HepG2 (cell line): ENCODE measurements around the gene GRB10. TPM values are rescaled to one million over a fixed set of nuclear protein-coding genes. Genes with fewer than 3 reads are reported as not detected.

Experiments
- AGO1 ChIP-seq: fragments of 200-400 bp; formaldehyde crosslinking; IDR thresholded peaks from 2 replicates; pipeline ENCODE4 v1.6.1; 2017; ENCODE audit warnings: mild to moderate bottlenecking, low read depth, low read length, moderate library complexity; ENCODE audit not compliant: poor library complexity, severe bottlenecking
- AGO2 ChIP-seq: fragments of 200-400 bp; formaldehyde crosslinking; optimal IDR thresholded peaks from 2 replicates; pipeline ENCODE3; 2017; ENCODE audit warnings: mild to moderate bottlenecking, low read depth, low read length, moderate library complexity
- BORCS8-MEF2B ChIP-seq: sonication (generic); formaldehyde crosslinking; IDR thresholded peaks from 2 replicates; pipeline ENCODE4 v1.8.0; 2022; ENCODE audit warnings: mild to moderate bottlenecking, missing genetic modification reagents
- CENPBD1 ChIP-seq: sonication (generic); formaldehyde crosslinking; IDR thresholded peaks from 2 replicates; pipeline ENCODE4 v1.8.0; 2022; ENCODE audit warnings: missing genetic modification reagents, low read depth, mild to moderate bottlenecking, borderline replicate concordance
- FOXA1 ChIP-seq, 2 experiments: fragments of 450-650 bp in 1 of 2; sonication (generic) in 1 of 2; formaldehyde crosslinking in 1 of 2; IDR thresholded peaks; 2 replicates each; pipeline versions ENCODE4 v1.4.0 to v1.6.1; 2016 to 2020; ENCODE audit warnings: missing genetic modification reagents in 1 of 2
- HIC2 ChIP-seq: sonication (generic); formaldehyde crosslinking; IDR thresholded peaks from 2 replicates; pipeline ENCODE4 v1.9.0; 2022; ENCODE audit warnings: low read depth, missing genetic modification reagents
- MAFK ChIP-seq, 2 experiments: IDR thresholded peaks in 1 of 2; conservative IDR thresholded peaks in 1 of 2; 2 replicates each; pipeline ENCODE4 v1.6.1; 2011; ENCODE audit warnings: improper control_type of control experiment in 2 of 2, low read length in 2 of 2
- MEF2D ChIP-seq: sonication (generic); formaldehyde crosslinking; IDR thresholded peaks from 2 replicates; pipeline ENCODE4 v1.5.1; 2020; ENCODE audit warnings: mild to moderate bottlenecking, missing genetic modification reagents
- MYC ChIP-seq: sonication (generic); formaldehyde crosslinking; IDR thresholded peaks from 2 replicates; pipeline ENCODE4 v1.9.0; 2021; ENCODE audit warnings: missing genetic modification reagents, borderline replicate concordance
- PHF8 ChIP-seq: sonication (generic); formaldehyde crosslinking; IDR thresholded peaks from 2 replicates; pipeline ENCODE4 v1.5.0; 2020; ENCODE audit warnings: missing genetic modification reagents
- PITX1 ChIP-seq: sonication (generic); formaldehyde crosslinking; IDR thresholded peaks from 2 replicates; pipeline ENCODE4 v1.5.1; 2020; ENCODE audit warnings: mild to moderate bottlenecking, missing genetic modification reagents
- RAD21 ChIP-seq: fragments of 450-650 bp; formaldehyde crosslinking; IDR thresholded peaks from 2 replicates; pipeline ENCODE4 v1.5.0; 2020; ENCODE audit warnings: mild to moderate bottlenecking
- SAP130 ChIP-seq: IDR thresholded peaks from 2 replicates; pipeline ENCODE4 v1.6.1; 2016; ENCODE audit warnings: low read depth
- SMAD3 ChIP-seq: sonication (generic); formaldehyde crosslinking; IDR thresholded peaks from 2 replicates; pipeline ENCODE4 v1.4.0; 2020; ENCODE audit warnings: missing genetic modification reagents
- SMARCE1 ChIP-seq: fragments of 450-650 bp; IDR thresholded peaks from 2 replicates; pipeline ENCODE4 v1.6.1; 2017; ENCODE audit warnings: borderline replicate concordance
- TOPORS ChIP-seq: sonication (generic); formaldehyde crosslinking; IDR thresholded peaks from 2 replicates; pipeline ENCODE4 v1.8.0; 2023; ENCODE audit warnings: mild to moderate bottlenecking, missing genetic modification reagents
- ZFP41 ChIP-seq: sonication (generic); formaldehyde crosslinking; IDR thresholded peaks from 2 replicates; pipeline ENCODE4 v1.4.0; 2020; ENCODE audit warnings: mild to moderate bottlenecking, missing genetic modification reagents, borderline replicate concordance
- ZGPAT ChIP-seq: IDR thresholded peaks from 2 replicates; pipeline ENCODE4 v1.6.1; 2016; ENCODE audit warnings: mild to moderate bottlenecking
- ZNF282 ChIP-seq: fragments of 450-650 bp; IDR thresholded peaks from 2 replicates; pipeline ENCODE4 v1.6.1; 2018; ENCODE audit not compliant: partially characterized antibody
- ZNF382 ChIP-seq: sonication (generic); formaldehyde crosslinking; IDR thresholded peaks from 2 replicates; pipeline ENCODE4 v1.5.0; 2020; ENCODE audit warnings: missing genetic modification reagents, mild to moderate bottlenecking, borderline replicate concordance
- ZNF503 ChIP-seq: sonication (generic); formaldehyde crosslinking; IDR thresholded peaks from 2 replicates; pipeline ENCODE4 v1.4.0; 2020; ENCODE audit warnings: missing genetic modification reagents
- ZNF770 ChIP-seq: sonication (generic); formaldehyde crosslinking; IDR thresholded peaks from 2 replicates; pipeline ENCODE4 v1.5.0; 2020; ENCODE audit warnings: mild to moderate bottlenecking, missing genetic modification reagents
- ZNF891 ChIP-seq: sonication (generic); formaldehyde crosslinking; IDR thresholded peaks from 2 replicates; pipeline ENCODE4 v1.5.0; 2020; ENCODE audit warnings: mild to moderate bottlenecking, missing genetic modification reagents
- ZSCAN25 ChIP-seq: sonication (generic); formaldehyde crosslinking; IDR thresholded peaks from 2 replicates; pipeline ENCODE4 v1.8.0; 2022; ENCODE audit warnings: mild to moderate bottlenecking, missing genetic modification reagents
- polyA plus RNA-seq, 8 experiments: library from polyadenylated mRNA; depleted of rRNA in 3 of 8; stranded (reverse) in 7 of 8; unstranded in 1 of 8; fragments of >200 nt; fragmentation: Illumina TruSeq in 4 of 8; extraction: Trizol in 4 of 8; gene quantifications; 2 replicates each; pipeline versions ENCODE4 v1.2.1 to v1.2.3, GENCODE V29; 2011 to 2016; ENCODE audit warnings: low read depth in 4 of 8, missing spikeins in 1 of 8, mixed read lengths in 1 of 8; ENCODE audit not compliant: insufficient read depth in 1 of 8
- total RNA-seq, 5 experiments: library from RNA; depleted of rRNA; stranded (reverse); fragments of >200 nt; fragmentation: Illumina TruSeq; extraction: Trizol; gene quantifications; 2 replicates each; pipeline ENCODE4 v1.2.3, GENCODE V29; 2016; ENCODE audit warnings: low read depth in 1 of 5

The GRB10 gene
- total and polyA plus RNA-seq, 2 of the 13 experiments (the other 11 are each of a cell fraction or from before 2014, with no cell fraction given): 4.0 to 6.8 TPM

GRCh38 chr7:50615519-50616080 lies 167.1 kb downstream of the GRB10 start (continued):
- TF ChIP-seq MYC (CRISPR knock-in tag) (0 out of 2 replicates have a peak, but pooled peaks have one; percentile 33), FOXA1 (IDR thresholded peaks at IDR 0.05) (no peak), FOXA1 (CRISPR knock-in tag; IDR thresholded peaks at IDR 0.05) (no peak), SMARCE1 (no peak), ZGPAT (CRISPR knock-in tag) (no peak), ZSCAN25 (CRISPR knock-in tag) (no peak), PITX1 (no peak), SAP130 (CRISPR knock-in tag) (no peak), MAFK (conservative IDR thresholded peaks at IDR 0.05 in 1 of 2, IDR thresholded peaks at IDR 0.05 in 1 of 2; ENCODE audit: low read length in 2 of 2) (no peak), ZNF382 (CRISPR knock-in tag) (no peak), AGO2 (no peak), HIC2 (CRISPR knock-in tag) (no peak), AGO1 (no peak), MEF2D (CRISPR knock-in tag) (no peak), TOPORS (CRISPR knock-in tag) (no peak), ZNF891 (CRISPR knock-in tag) (0 out of 2 replicates have a peak, but pooled peaks have one; percentile 52), CENPBD1 (CRISPR knock-in tag) (no peak), PHF8 (CRISPR knock-in tag) (no peak), BORCS8-MEF2B (no peak), ZFP41 (CRISPR knock-in tag) (no peak), RAD21 (no peak), ZNF770 (no peak), ZNF503 (CRISPR knock-in tag) (no peak), ZNF282 (no peak), SMAD3 (no peak)
